ENCODE results near the gene UCHL3. TPM values are rescaled to one million over a fixed set of nuclear protein-coding genes. Genes with fewer than 3 reads are reported as not detected.

Gene UCHL3
- total and polyA plus RNA-seq, 10 of the 15 experiments (the other 5 are each of a cell fraction or from before 2014, with no cell fraction given): 52.5 to 179 (median 104) TPM

- TF ChIP-seq ZBTB40 (IDR thresholded peaks at IDR 0.05; ENCODE audit: borderline replicate concordance) (no peak), SUPT20H (IDR thresholded peaks at IDR 0.05; ENCODE audit: borderline replicate concordance, control insufficient read depth, low read depth, low read length) (no peak), DPF2 (IDR thresholded peaks at IDR 0.05) (no peak), BMI1 (IDR thresholded peaks at IDR 0.05; ENCODE audit: borderline replicate concordance) (no peak), JUNB (IDR thresholded peaks at IDR 0.05) (no peak)
Observed at GRCh38 chr13:75569576-75569975, 20.0 kb downstream of the UCHL3 start (continued).

- DNase-seq (ENCODE audit: low read depth, low spot score) (no peak), ATAC-seq (peak; percentile 62), FAIRE-seq (no peak)
- 44% methylated on average over 3 of the region's 3 CpGs for WGBS (ENCODE audit: insufficient coverage, insufficient replicate concordance, low lambda C conversion rate, missing lambda C conversion rate)
- Histone ChIP-seq H3K4me3 (no peak overlapping the region), H3K4me1 (ENCODE audit: control insufficient read depth, insufficient read depth, low read length) (no peaks in the 10 kb centered on the region; the same call in 1 of the 2 replicates), H3K36me3 (ENCODE audit: control insufficient read depth in 2 of 2, insufficient read depth in 2 of 2, low read length in 1 of 2) (peaks cover 0 to 13% of the 10 kb centered on the region in 2 experiments; a peak in 3 of 4 replicates), H2AFZ (ENCODE audit: control insufficient read depth, low read depth, low read length) (no peak overlapping the region), H3K27ac (ENCODE audit: control insufficient read depth, insufficient read depth) (0 out of 2 replicates have a peak overlapping the region, but pooled peaks have one; percentile 37), H3K9me3 (replicated peaks; ENCODE audit: control insufficient read depth, insufficient read depth, low read length) (peaks cover 9% of the 10 kb centered on the region), H4K20me1 (ENCODE audit: control insufficient read depth, insufficient read depth) (no peaks in the 10 kb centered on the region), H3K4me2 (ENCODE audit: control insufficient read depth, insufficient read depth) (no peak overlapping the region), H3K27me3 (replicated peaks in 1 of 2; ENCODE audit: control insufficient read depth in 2 of 2, insufficient read depth in 2 of 2, low read length in 1 of 2) (no peaks in the 10 kb centered on the region), H3K79me2 (ENCODE audit: control insufficient read depth, insufficient read depth, low read length) (no peaks in the 10 kb centered on the region), H3K9ac (ENCODE audit: control insufficient read depth, insufficient read depth, low read length) (no peak overlapping the region)
- RAD21 ChIA-PET (ENCODE audit: unreplicated experiment): no interaction called here
- POLR2A ChIA-PET: interaction anchor here (0.6 kb wide), 1 partner anchor 48 kb away, joined by 3 read pairs; no protein-coding TSS in a partner anchor
- intact Hi-C loops (cut with micrococcal nuclease; ENCODE audit: unreplicated experiment) (no loop called here), in situ Hi-C loops (cut with MboI) (no loop called here)
- SMC1A ChIA-PET (ENCODE audit: uncharacterized antibody, unreplicated experiment): interaction anchor here (0.7 to 1.5 kb wide), 4 partner anchors 17 to 290 kb away, joined by 3 read pairs; no protein-coding TSS in a partner anchor
- no TSS peak for BruUV-seq (replicated peaks)
- no peak for TF ChIP-seq IRF5 (IDR thresholded peaks at IDR 0.05; ENCODE audit: borderline replicate concordance)
- TF ChIP-seq RUNX3 (IDR thresholded peaks at IDR 0.05; ENCODE audit: low read length): peak; percentile 10; the same call in 1 of the 2 replicates
- TF ChIP-seq SREBF1 (IDR thresholded peaks at IDR 0.05; ENCODE audit: low read length): no peak
- no peak for TF ChIP-seq SUPT20H (IDR thresholded peaks at IDR 0.05; ENCODE audit: borderline replicate concordance, control insufficient read depth, low read depth, low read length)
- TF ChIP-seq JUNB (IDR thresholded peaks at IDR 0.05): peak; percentile 74
- TF ChIP-seq HSF1 (IDR thresholded peaks at IDR 0.05; ENCODE audit: low read depth, low read length): no peak
- peak; percentile 42; the same call in 1 of the 2 replicates for TF ChIP-seq FOXM1 (IDR thresholded peaks at IDR 0.05; ENCODE audit: low read depth, low read length)
- TF ChIP-seq ATF2 (IDR thresholded peaks at IDR 0.05; ENCODE audit: low read length): 0 out of 2 replicates have a peak, but pooled peaks have one; percentile 28
- TF ChIP-seq MEF2A (IDR thresholded peaks at IDR 0.05; ENCODE audit: insufficient read depth, low read depth, low read length): peak; percentile 81
- TF ChIP-seq NFIC (IDR thresholded peaks at IDR 0.05; ENCODE audit: low read depth, low read length): peak; percentile 71; the same call in 1 of the 2 replicates
- CTCF ChIA-PET: interaction anchor here (0.7 to 1.6 kb wide), 2 partner anchors 97 to 108 kb away, joined by 3 to 4 read pairs; partner anchors contain the start of gene TBC1D4
Observed at GRCh38 chr13:75579529-75579928, 29.9 kb downstream of the UCHL3 start.
